HepG2 (cell line): Measurements from ENCODE around the gene GRIN3B. TPM values are rescaled to one million over a fixed set of nuclear protein-coding genes. Genes with fewer than 3 reads are reported as not detected.
A peak's percentile ranks its signal among the peaks of the same experiment; 100 is the strongest.

Experiments used
- ATM ChIP-seq: fragments of 450-650 bp; IDR thresholded peaks from 2 replicates; pipeline ENCODE4 v1.7.1; 2017; ENCODE audit warnings: mild to moderate bottlenecking, borderline replicate concordance
- ETV6 ChIP-seq: sonication (generic); formaldehyde crosslinking; conservative IDR thresholded peaks from 2 replicates; pipeline ENCODE4 v1.4.0; 2020; ENCODE audit warnings: missing genetic modification reagents
- HNRNPL ChIP-seq: fragments of 200-400 bp; formaldehyde crosslinking; IDR thresholded peaks from 2 replicates; pipeline ENCODE4 v1.6.1; 2017; ENCODE audit warnings: mild to moderate bottlenecking, low read depth, low read length
- MED8 ChIP-seq: sonication (generic); formaldehyde crosslinking; IDR thresholded peaks from 2 replicates; pipeline ENCODE4 v1.8.1; 2023; ENCODE audit warnings: mild to moderate bottlenecking, missing genetic modification reagents; ENCODE audit not compliant: insufficient replicate concordance
- NR1H2 ChIP-seq: sonication (generic); formaldehyde crosslinking; IDR thresholded peaks from 2 replicates; pipeline ENCODE4 v1.8.1; 2022; ENCODE audit warnings: low read depth, missing genetic modification reagents, borderline replicate concordance
- NR3C1 ChIP-seq: sonication (generic); formaldehyde crosslinking; IDR thresholded peaks from 2 replicates; pipeline ENCODE4 v1.4.0; 2020; ENCODE audit warnings: missing genetic modification reagents
- RFX1 ChIP-seq: fragments of 450-650 bp; IDR thresholded peaks from 2 replicates; pipeline ENCODE4 v1.6.1; 2017
- ZNF451 ChIP-seq: sonication (generic); formaldehyde crosslinking; IDR thresholded peaks from 2 replicates; pipeline ENCODE4 v1.5.0; 2020; ENCODE audit warnings: mild to moderate bottlenecking, missing genetic modification reagents
- ZNF543 ChIP-seq: sonication (generic); formaldehyde crosslinking; IDR thresholded peaks from 2 replicates; pipeline ENCODE4 v1.4.0; 2020; ENCODE audit warnings: mild to moderate bottlenecking, missing genetic modification reagents
- ZNF614 ChIP-seq: IDR thresholded peaks from 2 replicates; pipeline ENCODE4 v1.6.1; 2018; ENCODE audit warnings: missing biosample characterization, missing genetic modification reagents, inconsistent platforms, borderline replicate concordance
- ZNF768 ChIP-seq: sonication (generic); formaldehyde crosslinking; IDR thresholded peaks from 2 replicates; pipeline ENCODE4 v1.4.0; 2020; ENCODE audit warnings: missing genetic modification reagents
- ZSCAN30 ChIP-seq: sonication (generic); formaldehyde crosslinking; IDR thresholded peaks from 2 replicates; pipeline ENCODE4 v1.5.0; 2020; ENCODE audit warnings: mild to moderate bottlenecking, missing genetic modification reagents
- polyA plus RNA-seq, 8 experiments: library from polyadenylated mRNA; depleted of rRNA in 3 of 8; stranded (reverse) in 7 of 8; unstranded in 1 of 8; fragments of >200 nt; fragmentation: Illumina TruSeq in 4 of 8; extraction: Trizol in 4 of 8; gene quantifications; 2 replicates each; pipeline versions ENCODE4 v1.2.1 to v1.2.3, GENCODE V29; 2011 to 2016; ENCODE audit warnings: low read depth in 4 of 8, missing spikeins in 1 of 8, mixed read lengths in 1 of 8; ENCODE audit not compliant: insufficient read depth in 1 of 8
- total RNA-seq, 5 experiments: library from RNA; depleted of rRNA; stranded (reverse); fragments of >200 nt; fragmentation: Illumina TruSeq; extraction: Trizol; gene quantifications; 2 replicates each; pipeline ENCODE4 v1.2.3, GENCODE V29; 2016; ENCODE audit warnings: low read depth in 1 of 5
- TF ChIP-seq, protein P1 (sequence below): sonication (generic); formaldehyde crosslinking; IDR thresholded peaks from 2 replicates; pipeline ENCODE4 v1.9.0; 2021; ENCODE audit warnings: missing genetic modification reagents, borderline replicate concordance
- TF ChIP-seq, protein P2 (sequence below), 2 experiments: sonication (generic) in 1 of 2; formaldehyde crosslinking in 1 of 2; IDR thresholded peaks; 2 replicates each; pipeline versions ENCODE4 v1.5.1 to v1.6.1; 2011 to 2020; ENCODE audit warnings: borderline replicate concordance in 1 of 2, low read depth in 1 of 2, low read length in 1 of 2, mild to moderate bottlenecking in 1 of 2, missing genetic modification reagents in 1 of 2, moderate library complexity in 1 of 2
- TF ChIP-seq, protein P3 (sequence below): sonication (generic); formaldehyde crosslinking; IDR thresholded peaks from 2 replicates; pipeline ENCODE4 v1.4.0; 2020; ENCODE audit warnings: missing genetic modification reagents, borderline replicate concordance
- TF ChIP-seq, protein P4 (sequence below): fragments of 450-650 bp; IDR thresholded peaks from 2 replicates; pipeline ENCODE4 v1.6.1; 2017
- TF ChIP-seq, protein P5 (sequence below), 2 experiments: IDR thresholded peaks; 2 replicates each; pipeline ENCODE4 v1.6.1; 2011 to 2012; ENCODE audit warnings: low read length in 2 of 2, borderline replicate concordance in 1 of 2, low read depth in 1 of 2, mild to moderate bottlenecking in 1 of 2, moderate library complexity in 1 of 2

The GRIN3B gene
- total and polyA plus RNA-seq, 2 of the 13 experiments (the other 11 are each of a cell fraction or from before 2014, with no cell fraction given), result 0.07 to 0.20 TPM

DNA sequence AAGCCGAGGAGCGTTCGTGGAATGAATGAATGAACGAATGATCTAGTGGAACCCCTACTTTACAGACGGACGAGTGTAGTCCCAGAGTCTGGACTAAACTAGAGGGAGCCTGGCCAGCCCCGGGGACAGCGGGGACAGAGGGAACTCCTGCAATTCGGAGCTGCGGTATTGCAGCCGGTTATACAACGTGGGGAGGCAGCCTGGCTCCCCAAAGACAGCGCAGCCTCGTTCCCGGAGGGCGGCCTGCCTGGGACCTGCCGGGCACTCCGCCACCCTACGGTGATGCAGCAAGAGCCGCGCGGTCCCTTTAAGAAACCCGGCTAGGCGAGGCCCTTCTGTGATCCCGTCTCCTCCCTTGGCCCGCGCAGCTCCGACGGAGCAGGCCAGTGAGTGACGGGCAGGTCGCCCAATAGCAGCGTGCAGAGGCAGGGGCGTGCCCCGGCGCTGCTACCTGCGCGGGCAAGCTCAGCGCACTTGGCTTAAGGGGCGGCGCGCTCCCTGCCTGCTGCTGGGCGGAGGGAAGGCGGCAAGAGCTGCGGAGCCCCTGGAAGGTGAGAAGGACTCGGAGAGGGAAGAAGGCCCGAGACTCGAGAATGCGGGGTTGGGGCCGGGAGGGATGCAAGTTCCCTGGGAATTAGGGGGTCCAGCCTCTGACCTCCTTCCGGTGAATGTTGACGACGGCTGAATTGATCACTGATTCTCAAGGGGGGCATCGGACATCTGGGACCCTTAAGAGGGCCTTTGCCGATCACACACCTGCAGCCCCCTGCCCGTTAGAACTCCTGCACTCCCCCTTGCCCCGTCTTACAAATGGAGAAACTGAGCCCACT is 39.6 kb downstream of the GRIN3B start, which contains the start of gene ABCA7 (continued):
- TF ChIP-seq, protein P1, sequence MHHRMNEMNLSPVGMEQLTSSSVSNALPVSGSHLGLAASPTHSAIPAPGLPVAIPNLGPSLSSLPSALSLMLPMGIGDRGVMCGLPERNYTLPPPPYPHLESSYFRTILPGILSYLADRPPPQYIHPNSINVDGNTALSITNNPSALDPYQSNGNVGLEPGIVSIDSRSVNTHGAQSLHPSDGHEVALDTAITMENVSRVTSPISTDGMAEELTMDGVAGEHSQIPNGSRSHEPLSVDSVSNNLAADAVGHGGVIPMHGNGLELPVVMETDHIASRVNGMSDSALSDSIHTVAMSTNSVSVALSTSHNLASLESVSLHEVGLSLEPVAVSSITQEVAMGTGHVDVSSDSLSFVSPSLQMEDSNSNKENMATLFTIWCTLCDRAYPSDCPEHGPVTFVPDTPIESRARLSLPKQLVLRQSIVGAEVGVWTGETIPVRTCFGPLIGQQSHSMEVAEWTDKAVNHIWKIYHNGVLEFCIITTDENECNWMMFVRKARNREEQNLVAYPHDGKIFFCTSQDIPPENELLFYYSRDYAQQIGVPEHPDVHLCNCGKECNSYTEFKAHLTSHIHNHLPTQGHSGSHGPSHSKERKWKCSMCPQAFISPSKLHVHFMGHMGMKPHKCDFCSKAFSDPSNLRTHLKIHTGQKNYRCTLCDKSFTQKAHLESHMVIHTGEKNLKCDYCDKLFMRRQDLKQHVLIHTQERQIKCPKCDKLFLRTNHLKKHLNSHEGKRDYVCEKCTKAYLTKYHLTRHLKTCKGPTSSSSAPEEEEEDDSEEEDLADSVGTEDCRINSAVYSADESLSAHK (CRISPR knock-in tag), result no peak
- TF ChIP-seq ATM (no peak), NR1H2 (CRISPR knock-in tag) (no peak), HNRNPL (no peak), ZNF543 (no peak), MED8 (CRISPR knock-in tag) (no peak), ZSCAN30 (CRISPR knock-in tag) (no peak), NR3C1 (CRISPR knock-in tag) (no peak), ZNF768 (CRISPR knock-in tag) (0 out of 2 replicates have a peak, but pooled peaks have one; percentile 8), ZNF451 (CRISPR knock-in tag) (no peak), RFX1 (no peak), ETV6 (CRISPR knock-in tag) (no peak), ZNF614 (CRISPR knock-in tag) (peak; percentile 46; the same call in 1 of the 2 replicates)
- TF ChIP-seq, protein P2, sequence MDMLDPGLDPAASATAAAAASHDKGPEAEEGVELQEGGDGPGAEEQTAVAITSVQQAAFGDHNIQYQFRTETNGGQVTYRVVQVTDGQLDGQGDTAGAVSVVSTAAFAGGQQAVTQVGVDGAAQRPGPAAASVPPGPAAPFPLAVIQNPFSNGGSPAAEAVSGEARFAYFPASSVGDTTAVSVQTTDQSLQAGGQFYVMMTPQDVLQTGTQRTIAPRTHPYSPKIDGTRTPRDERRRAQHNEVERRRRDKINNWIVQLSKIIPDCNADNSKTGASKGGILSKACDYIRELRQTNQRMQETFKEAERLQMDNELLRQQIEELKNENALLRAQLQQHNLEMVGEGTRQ (IDR thresholded peaks at IDR 0.05; ENCODE audit: low read depth, low read length), result no peak
- TF ChIP-seq, protein P2 (CRISPR knock-in tag; IDR thresholded peaks at IDR 0.05; ENCODE audit: borderline replicate concordance), result no peak
- TF ChIP-seq, protein P3, sequence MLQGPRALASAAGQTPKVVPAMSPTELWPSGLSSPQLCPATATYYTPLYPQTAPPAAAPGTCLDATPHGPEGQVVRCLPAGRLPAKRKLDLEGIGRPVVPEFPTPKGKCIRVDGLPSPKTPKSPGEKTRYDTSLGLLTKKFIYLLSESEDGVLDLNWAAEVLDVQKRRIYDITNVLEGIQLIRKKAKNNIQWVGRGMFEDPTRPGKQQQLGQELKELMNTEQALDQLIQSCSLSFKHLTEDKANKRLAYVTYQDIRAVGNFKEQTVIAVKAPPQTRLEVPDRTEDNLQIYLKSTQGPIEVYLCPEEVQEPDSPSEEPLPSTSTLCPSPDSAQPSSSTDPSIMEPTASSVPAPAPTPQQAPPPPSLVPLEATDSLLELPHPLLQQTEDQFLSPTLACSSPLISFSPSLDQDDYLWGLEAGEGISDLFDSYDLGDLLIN (CRISPR knock-in tag), result no peak
- TF ChIP-seq, protein P4, sequence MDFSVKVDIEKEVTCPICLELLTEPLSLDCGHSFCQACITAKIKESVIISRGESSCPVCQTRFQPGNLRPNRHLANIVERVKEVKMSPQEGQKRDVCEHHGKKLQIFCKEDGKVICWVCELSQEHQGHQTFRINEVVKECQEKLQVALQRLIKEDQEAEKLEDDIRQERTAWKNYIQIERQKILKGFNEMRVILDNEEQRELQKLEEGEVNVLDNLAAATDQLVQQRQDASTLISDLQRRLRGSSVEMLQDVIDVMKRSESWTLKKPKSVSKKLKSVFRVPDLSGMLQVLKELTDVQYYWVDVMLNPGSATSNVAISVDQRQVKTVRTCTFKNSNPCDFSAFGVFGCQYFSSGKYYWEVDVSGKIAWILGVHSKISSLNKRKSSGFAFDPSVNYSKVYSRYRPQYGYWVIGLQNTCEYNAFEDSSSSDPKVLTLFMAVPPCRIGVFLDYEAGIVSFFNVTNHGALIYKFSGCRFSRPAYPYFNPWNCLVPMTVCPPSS, result no peak
- TF ChIP-seq, protein P5, sequence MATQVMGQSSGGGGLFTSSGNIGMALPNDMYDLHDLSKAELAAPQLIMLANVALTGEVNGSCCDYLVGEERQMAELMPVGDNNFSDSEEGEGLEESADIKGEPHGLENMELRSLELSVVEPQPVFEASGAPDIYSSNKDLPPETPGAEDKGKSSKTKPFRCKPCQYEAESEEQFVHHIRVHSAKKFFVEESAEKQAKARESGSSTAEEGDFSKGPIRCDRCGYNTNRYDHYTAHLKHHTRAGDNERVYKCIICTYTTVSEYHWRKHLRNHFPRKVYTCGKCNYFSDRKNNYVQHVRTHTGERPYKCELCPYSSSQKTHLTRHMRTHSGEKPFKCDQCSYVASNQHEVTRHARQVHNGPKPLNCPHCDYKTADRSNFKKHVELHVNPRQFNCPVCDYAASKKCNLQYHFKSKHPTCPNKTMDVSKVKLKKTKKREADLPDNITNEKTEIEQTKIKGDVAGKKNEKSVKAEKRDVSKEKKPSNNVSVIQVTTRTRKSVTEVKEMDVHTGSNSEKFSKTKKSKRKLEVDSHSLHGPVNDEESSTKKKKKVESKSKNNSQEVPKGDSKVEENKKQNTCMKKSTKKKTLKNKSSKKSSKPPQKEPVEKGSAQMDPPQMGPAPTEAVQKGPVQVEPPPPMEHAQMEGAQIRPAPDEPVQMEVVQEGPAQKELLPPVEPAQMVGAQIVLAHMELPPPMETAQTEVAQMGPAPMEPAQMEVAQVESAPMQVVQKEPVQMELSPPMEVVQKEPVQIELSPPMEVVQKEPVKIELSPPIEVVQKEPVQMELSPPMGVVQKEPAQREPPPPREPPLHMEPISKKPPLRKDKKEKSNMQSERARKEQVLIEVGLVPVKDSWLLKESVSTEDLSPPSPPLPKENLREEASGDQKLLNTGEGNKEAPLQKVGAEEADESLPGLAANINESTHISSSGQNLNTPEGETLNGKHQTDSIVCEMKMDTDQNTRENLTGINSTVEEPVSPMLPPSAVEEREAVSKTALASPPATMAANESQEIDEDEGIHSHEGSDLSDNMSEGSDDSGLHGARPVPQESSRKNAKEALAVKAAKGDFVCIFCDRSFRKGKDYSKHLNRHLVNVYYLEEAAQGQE (IDR thresholded peaks at IDR 0.05; ENCODE audit: borderline replicate concordance in 1 of 2, low read depth in 1 of 2, low read length in 2 of 2), result no peak
